HEK293 (cell line): Measurements from ENCODE around the gene NUMBL.

ENCODE experiments used
- ATF2 ChIP-seq: fragments of 450-650 bp; formaldehyde crosslinking; IDR thresholded peaks from 2 replicates; pipeline ENCODE4 v1.5.1; 2016; ENCODE audit warnings: missing biosample characterization, missing genetic modification characterization, low read depth
- GLIS1 ChIP-seq: fragments of 450-650 bp; formaldehyde crosslinking; IDR thresholded peaks from 2 replicates; pipeline ENCODE4 v1.5.1; 2016; ENCODE audit warnings: missing biosample characterization, missing genetic modification characterization
- IKZF3 ChIP-seq: fragments of 450-650 bp; IDR thresholded peaks from 2 replicates; pipeline ENCODE4 v1.5.0; 2018; ENCODE audit warnings: missing biosample characterization, mild to moderate bottlenecking, missing genetic modification characterization, moderate library complexity
- INSM2 ChIP-seq: fragments of 450-650 bp; formaldehyde crosslinking; IDR thresholded peaks from 2 replicates; pipeline ENCODE4 v1.5.1; 2016; ENCODE audit warnings: missing biosample characterization, missing genetic modification characterization
- KLF9 ChIP-seq: fragments of 450-650 bp; formaldehyde crosslinking; IDR thresholded peaks from 2 replicates; pipeline ENCODE4 v1.5.1; 2016; ENCODE audit warnings: missing biosample characterization, missing genetic modification characterization, low read depth
- PATZ1 ChIP-seq: fragments of 450-650 bp; formaldehyde crosslinking; IDR thresholded peaks from 2 replicates; pipeline ENCODE4 v1.5.1; 2016; ENCODE audit warnings: missing biosample characterization, missing genetic modification characterization
- PRDM10 ChIP-seq: fragments of 450-650 bp; formaldehyde crosslinking; IDR thresholded peaks from 2 replicates; pipeline ENCODE4 v1.5.1; 2016; ENCODE audit warnings: missing biosample characterization, missing genetic modification characterization
- ZBTB10 ChIP-seq: fragments of 450-650 bp; formaldehyde crosslinking; IDR thresholded peaks from 2 replicates; pipeline ENCODE4 v1.5.1; 2016; ENCODE audit warnings: missing biosample characterization, missing genetic modification characterization
- ZBTB20 ChIP-seq: fragments of 450-650 bp; formaldehyde crosslinking; IDR thresholded peaks from 2 replicates; pipeline ENCODE4 v1.5.1; 2016; ENCODE audit warnings: missing biosample characterization, missing genetic modification characterization
- ZBTB21 ChIP-seq: fragments of 450-650 bp; formaldehyde crosslinking; IDR thresholded peaks from 2 replicates; pipeline ENCODE4 v1.5.1; 2017; ENCODE audit warnings: missing biosample characterization, missing genetic modification characterization
- ZBTB44 ChIP-seq: fragments of 450-650 bp; IDR thresholded peaks from 2 replicates; pipeline ENCODE4 v1.5.1; 2018; ENCODE audit warnings: missing biosample characterization, mild to moderate bottlenecking, missing genetic modification characterization
- ZBTB7A ChIP-seq: fragments of 450-650 bp; formaldehyde crosslinking; IDR thresholded peaks from 2 replicates; pipeline ENCODE4 v1.5.1; 2016; ENCODE audit warnings: low read depth, missing biosample characterization, missing genetic modification characterization
- ZFP69B ChIP-seq: fragments of 450-650 bp; formaldehyde crosslinking; IDR thresholded peaks from 2 replicates; pipeline ENCODE4 v1.5.1; 2016; ENCODE audit warnings: missing biosample characterization, missing genetic modification characterization
- ZNF10 ChIP-seq: fragments of 450-650 bp; formaldehyde crosslinking; IDR thresholded peaks from 2 replicates; pipeline ENCODE4 v1.5.1; 2017; ENCODE audit warnings: missing biosample characterization, missing genetic modification characterization
- ZNF335 ChIP-seq: fragments of 450-650 bp; formaldehyde crosslinking; conservative IDR thresholded peaks from 2 replicates; pipeline ENCODE4 v1.5.1; 2016; ENCODE audit warnings: missing biosample characterization, missing genetic modification characterization
- ZNF366 ChIP-seq: fragments of 450-650 bp; formaldehyde crosslinking; conservative IDR thresholded peaks from 2 replicates; pipeline ENCODE4 v1.5.1; 2016; ENCODE audit warnings: missing biosample characterization, missing genetic modification characterization
- ZNF449 ChIP-seq: fragments of 450-650 bp; formaldehyde crosslinking; IDR thresholded peaks from 2 replicates; pipeline ENCODE4 v1.5.1; 2017; ENCODE audit warnings: missing biosample characterization, mild to moderate bottlenecking, missing genetic modification characterization, moderate library complexity
- ZNF555 ChIP-seq: fragments of 450-650 bp; formaldehyde crosslinking; conservative IDR thresholded peaks from 2 replicates; pipeline ENCODE4 v1.5.1; 2017; ENCODE audit warnings: missing biosample characterization, mild to moderate bottlenecking, missing genetic modification characterization, inconsistent platforms
- ZNF658 ChIP-seq: fragments of 450-650 bp; formaldehyde crosslinking; IDR thresholded peaks from 2 replicates; pipeline ENCODE4; 2016; ENCODE audit warnings: missing biosample characterization, missing genetic modification characterization
- ZNF660 ChIP-seq: fragments of 450-650 bp; IDR thresholded peaks from 2 replicates; pipeline ENCODE4 v1.5.1; 2018; ENCODE audit warnings: missing biosample characterization, mild to moderate bottlenecking, missing genetic modification characterization
- ZNF785 ChIP-seq: fragments of 450-650 bp; formaldehyde crosslinking; IDR thresholded peaks from 2 replicates; pipeline ENCODE4 v1.5.1; 2016; ENCODE audit warnings: missing biosample characterization, missing genetic modification characterization

The NUMBL gene

GRCh38 chr19:40662925-40663694, 27.3 kb downstream of the NUMBL start (continued):
- TF ChIP-seq INSM2 (tag by site-specific recombination): 0 out of 2 replicates have a peak, but pooled peaks have one; percentile 46
- TF ChIP-seq ZNF10 (tag by site-specific recombination): peak; percentile 72
- peak; percentile 97 for TF ChIP-seq PRDM10 (tag by site-specific recombination)
- no peak for TF ChIP-seq ZNF658
- TF ChIP-seq IKZF3 (tag by site-specific recombination): peak; percentile 92
- TF ChIP-seq ZNF335: peak; percentile 90
- no peak for TF ChIP-seq ZNF555 (tag by site-specific recombination)
- TF ChIP-seq ZBTB7A (tag by site-specific recombination): peak; percentile 89; the same call in 1 of the 2 replicates
- TF ChIP-seq ZNF366 (tag by site-specific recombination): peak; percentile 75; the same call in 1 of the 2 replicates
- peak; percentile 79 for TF ChIP-seq ZBTB10 (tag by site-specific recombination)
- peak; percentile 99 for TF ChIP-seq PATZ1
- TF ChIP-seq ZNF785 (tag by site-specific recombination): peak; percentile 96
- peak; percentile 98 for TF ChIP-seq KLF9
- TF ChIP-seq GLIS1 (tag by site-specific recombination): peak; percentile 100
- TF ChIP-seq ZBTB20 (tag by site-specific recombination): peak; percentile 90
- peak; percentile 98 for TF ChIP-seq ZFP69B (tag by site-specific recombination)
- peak; percentile 70 for TF ChIP-seq ZNF449
- TF ChIP-seq ZBTB44 (tag by site-specific recombination): peak; percentile 8; the same call in 1 of the 2 replicates
- TF ChIP-seq ZNF660 (tag by site-specific recombination): peak; percentile 93
- TF ChIP-seq ATF2 (tag by site-specific recombination): no peak
- peak; percentile 20; the same call in 1 of the 2 replicates for TF ChIP-seq ZBTB21 (tag by site-specific recombination)
